Keratinocyte (primary cell): ENCODE measurements around the gene PRDM11. TPM values are rescaled to one million over a fixed set of nuclear protein-coding genes. Genes with fewer than 3 reads are reported as not detected.

Experiments
- DNase-seq: peaks from one replicate; pipeline ENCODE4 v3.0.0-alpha.2; 2011; ENCODE audit warnings: low read depth, missing footprints, low spot score
- FAIRE-seq: peaks from 2 replicates; lab custom pipeline; 2011; peaks lifted over from hg19 to GRCh38; lab: Jason Lieb, UNC
- H2AFZ ChIP-seq: 2 replicates; pipeline ENCODE4 v1.6.0; 2012; ENCODE audit warnings: low read length, control low read depth, inconsistent platforms; ENCODE audit not compliant: control insufficient read depth
- H3K27ac ChIP-seq: 2 replicates; pipeline ENCODE4 v1.5.1; 2011; ENCODE audit warnings: low read length; ENCODE audit not compliant: control insufficient read depth, insufficient read depth
- H3K27me3 ChIP-seq: 3 replicates; pipeline ENCODE4 v1.6.0; 2011; ENCODE audit warnings: low read length; ENCODE audit not compliant: control insufficient read depth, insufficient read depth; ENCODE audit errors: extremely low read depth
- H3K36me3 ChIP-seq, 2 experiments: 2 replicates in 1 of 2; 3 replicates in 1 of 2; pipeline ENCODE4 v1.5.1; 2011; ENCODE audit warnings: low read length in 2 of 2, mild to moderate bottlenecking in 1 of 2; ENCODE audit not compliant: control insufficient read depth in 2 of 2, insufficient read depth in 2 of 2; ENCODE audit errors: extremely low read depth in 1 of 2
- H3K4me1 ChIP-seq: 3 replicates; pipeline ENCODE4 v1.5.1; 2011; ENCODE audit warnings: low read length; ENCODE audit not compliant: control insufficient read depth, insufficient read depth; ENCODE audit errors: extremely low read depth
- H3K4me2 ChIP-seq: 3 replicates; pipeline ENCODE4 v1.6.0; 2011; ENCODE audit warnings: low read depth, low read length; ENCODE audit not compliant: control insufficient read depth, insufficient read depth; ENCODE audit errors: extremely low read depth
- H3K4me3 ChIP-seq, 3 experiments: fragments of 200-600 bp in 1 of 3; sonication (generic) in 1 of 3; 2 replicates in 2 of 3; 3 replicates in 1 of 3; pipeline ENCODE4 v1.5.1; 2011 to 2016; ENCODE audit warnings: low read length in 3 of 3, mild to moderate bottlenecking in 3 of 3, control low read depth in 2 of 3, inconsistent platforms in 1 of 3, low read depth in 1 of 3, mixed read lengths in 1 of 3, mixed run types in 1 of 3, moderate library complexity in 1 of 3; ENCODE audit not compliant: control insufficient read depth in 2 of 3, insufficient read depth in 2 of 3; ENCODE audit errors: extremely low read depth in 1 of 3
- H3K79me2 ChIP-seq: 2 replicates; pipeline ENCODE4 v1.6.0; 2012; ENCODE audit warnings: low read length; ENCODE audit not compliant: control insufficient read depth, insufficient read depth
- H3K9ac ChIP-seq: 3 replicates; pipeline ENCODE4 v1.6.0; 2011; ENCODE audit warnings: low read length; ENCODE audit not compliant: control insufficient read depth, insufficient read depth; ENCODE audit errors: extremely low read depth
- H3K9me1 ChIP-seq: 3 replicates; pipeline ENCODE4 v1.6.0; 2011; ENCODE audit warnings: low read length; ENCODE audit not compliant: control insufficient read depth, insufficient read depth; ENCODE audit errors: extremely low read depth
- H3K9me3 ChIP-seq: 2 replicates; pipeline ENCODE4 v1.5.1; 2012; ENCODE audit warnings: low read depth, low read length; ENCODE audit not compliant: control insufficient read depth
- H4K20me1 ChIP-seq: 3 replicates; pipeline ENCODE4 v1.6.0; 2011; ENCODE audit warnings: low read length; ENCODE audit not compliant: control insufficient read depth, insufficient read depth; ENCODE audit errors: extremely low read depth
- EZH2 ChIP-seq: IDR thresholded peaks from one replicate; pipeline ENCODE4 v1.6.1; 2012; ENCODE audit warnings: inconsistent platforms, mild to moderate bottlenecking, low read length, moderate library complexity
- dilution Hi-C: fragments of 300-500 bp; cut with MboI; formaldehyde crosslinking; loops from one replicate; pipeline ENCODE4 v1.7.0; 2020; ENCODE audit warnings: low sequenced_read_pairs; ENCODE audit not compliant: extremely low pct_ligation_motif_present
- polyA plus RNA-seq, 5 experiments: library from polyadenylated mRNA; depleted of rRNA in 3 of 5; stranded (reverse) in 3 of 5; stranded (forward) in 1 of 5; unstranded in 1 of 5; fragments of >200 nt; gene quantifications; 1 replicate in 1 of 5; 2 replicates in 3 of 5; 3 replicates in 1 of 5; pipeline versions ENCODE4 v1.2.1 to v1.2.3, GENCODE V29; 2011 to 2012; ENCODE audit warnings: missing spikeins in 2 of 5, low read depth in 1 of 5, low replicate concordance in 1 of 5
- TF ChIP-seq, protein P1 (sequence below), 3 experiments: IDR thresholded peaks in 1 of 3; conservative IDR thresholded peaks in 1 of 3; optimal IDR thresholded peaks in 1 of 3; 2 replicates in 2 of 3; 3 replicates in 1 of 3; pipeline versions ENCODE3 to v1.5.1; 2011; ENCODE audit warnings: low read length in 3 of 3, mild to moderate bottlenecking in 3 of 3, moderate library complexity in 2 of 3, control low read depth in 1 of 3, inconsistent platforms in 1 of 3; ENCODE audit not compliant: insufficient read depth in 2 of 3; ENCODE audit errors: extremely low read depth in 1 of 3

The PRDM11 gene
- polyA plus RNA-seq, 1 donor (not counting 4 experiments of a cell fraction or from before 2014, with no cell fraction given), result 2.1 TPM

DNA sequence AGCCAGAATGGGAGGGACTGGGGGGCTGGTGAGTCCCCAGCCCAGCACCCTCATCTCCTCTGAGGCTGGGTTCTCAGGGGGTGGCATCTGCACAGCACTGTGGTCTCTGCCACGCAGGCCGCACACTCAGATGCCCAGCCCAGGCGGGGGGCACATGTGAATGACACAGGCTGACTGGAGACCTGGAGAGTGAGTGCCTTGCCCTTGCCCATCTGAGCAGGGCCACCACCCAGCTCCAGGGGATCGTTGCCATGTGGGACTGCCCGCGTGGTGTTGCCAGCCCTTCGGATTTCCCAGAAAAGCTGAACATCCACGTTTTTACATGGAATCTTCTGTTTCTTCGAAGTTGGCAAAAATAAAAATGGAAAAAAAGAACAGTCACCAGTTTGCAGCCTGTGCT, 18.9 kb downstream of the PRDM11 start:
- no peaks in the 10 kb centered on the region for H4K20me1 ChIP-seq
- H3K9me3 ChIP-seq, result no peaks in the 10 kb centered on the region
- H3K4me2 ChIP-seq, result no peak overlapping the region
- H3K27me3 ChIP-seq, result peaks cover 3% of the 10 kb centered on the region
- no peak overlapping the region for H3K27ac ChIP-seq
- H3K9ac ChIP-seq, result no peak overlapping the region
- H2AFZ ChIP-seq, result no peak overlapping the region
- no peak for TF ChIP-seq EZH2
- TF ChIP-seq, protein P1, sequence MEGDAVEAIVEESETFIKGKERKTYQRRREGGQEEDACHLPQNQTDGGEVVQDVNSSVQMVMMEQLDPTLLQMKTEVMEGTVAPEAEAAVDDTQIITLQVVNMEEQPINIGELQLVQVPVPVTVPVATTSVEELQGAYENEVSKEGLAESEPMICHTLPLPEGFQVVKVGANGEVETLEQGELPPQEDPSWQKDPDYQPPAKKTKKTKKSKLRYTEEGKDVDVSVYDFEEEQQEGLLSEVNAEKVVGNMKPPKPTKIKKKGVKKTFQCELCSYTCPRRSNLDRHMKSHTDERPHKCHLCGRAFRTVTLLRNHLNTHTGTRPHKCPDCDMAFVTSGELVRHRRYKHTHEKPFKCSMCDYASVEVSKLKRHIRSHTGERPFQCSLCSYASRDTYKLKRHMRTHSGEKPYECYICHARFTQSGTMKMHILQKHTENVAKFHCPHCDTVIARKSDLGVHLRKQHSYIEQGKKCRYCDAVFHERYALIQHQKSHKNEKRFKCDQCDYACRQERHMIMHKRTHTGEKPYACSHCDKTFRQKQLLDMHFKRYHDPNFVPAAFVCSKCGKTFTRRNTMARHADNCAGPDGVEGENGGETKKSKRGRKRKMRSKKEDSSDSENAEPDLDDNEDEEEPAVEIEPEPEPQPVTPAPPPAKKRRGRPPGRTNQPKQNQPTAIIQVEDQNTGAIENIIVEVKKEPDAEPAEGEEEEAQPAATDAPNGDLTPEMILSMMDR (optimal IDR thresholded peaks at IDR 0.05 in 1 of 3, IDR thresholded peaks at IDR 0.05 in 1 of 3, conservative IDR thresholded peaks at IDR 0.05 in 1 of 3; ENCODE audit: extremely low read depth in 1 of 3, insufficient read depth in 2 of 3, low read length in 3 of 3), result no peak
- FAIRE-seq, result no peak
- no peak overlapping the region for H3K4me3 ChIP-seq
- DNase-seq, result no peak
- no peaks in the 10 kb centered on the region for H3K36me3 ChIP-seq
- H3K9me1 ChIP-seq, result no peaks in the 10 kb centered on the region
- H3K4me1 ChIP-seq, result no peaks in the 10 kb centered on the region
- dilution Hi-C loops, result no loop called here
- H3K79me2 ChIP-seq, result no peaks in the 10 kb centered on the region

DNA sequence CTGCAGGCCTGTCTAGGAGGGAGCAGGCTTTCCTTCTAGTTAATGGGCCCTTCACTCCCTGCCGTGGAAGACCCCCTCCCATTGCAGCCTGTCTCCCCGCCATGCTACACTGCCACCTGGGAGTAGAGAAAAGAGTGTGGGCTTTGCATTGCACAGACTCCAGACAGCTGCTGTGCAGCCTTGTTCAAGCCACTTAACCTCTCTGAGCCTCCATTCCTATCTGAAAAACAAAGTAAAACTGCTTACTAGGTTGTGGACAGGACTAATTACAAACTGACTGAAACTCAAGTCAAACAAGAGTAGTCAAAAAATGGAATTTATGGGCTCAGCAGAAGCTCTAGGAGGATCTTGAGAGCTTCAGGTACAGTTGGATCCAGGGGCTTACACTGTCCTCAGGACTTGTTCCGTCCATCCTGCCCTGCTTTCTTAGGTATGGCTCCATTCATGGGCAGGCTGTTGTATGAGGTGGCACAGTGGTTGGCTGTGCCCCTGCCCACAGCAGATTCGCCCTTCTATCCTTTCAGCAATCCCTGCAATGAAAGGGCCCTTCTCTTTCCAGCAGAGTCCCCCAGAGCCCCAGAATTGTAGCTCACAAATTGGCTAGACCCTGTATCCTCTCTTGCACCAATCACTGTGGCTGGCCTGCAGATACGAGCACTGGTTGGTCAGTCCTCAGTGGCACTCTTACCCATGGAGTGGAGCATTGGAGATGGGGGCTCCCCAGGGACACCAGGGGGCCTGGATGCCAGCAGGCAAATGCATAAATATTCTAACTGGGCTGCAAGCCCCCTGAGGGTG, 19.6 kb downstream of the PRDM11 start:
- FAIRE-seq (no peak), DNase-seq (no peak)
- Histone ChIP-seq H3K4me3 (no peak overlapping the region), H3K9ac (no peak overlapping the region), H2AFZ (no peak overlapping the region), H3K36me3 (no peaks in the 10 kb centered on the region), H3K79me2 (no peaks in the 10 kb centered on the region), H3K27ac (no peak overlapping the region), H3K4me2 (no peak overlapping the region), H3K4me1 (no peaks in the 10 kb centered on the region), H3K27me3 (peaks cover 3% of the 10 kb centered on the region), H3K9me3 (no peaks in the 10 kb centered on the region), H3K9me1 (no peaks in the 10 kb centered on the region), H4K20me1 (no peaks in the 10 kb centered on the region)
- dilution Hi-C loops, result no loop called here
- TF ChIP-seq, protein P1 (optimal IDR thresholded peaks at IDR 0.05 in 1 of 3, IDR thresholded peaks at IDR 0.05 in 1 of 3, conservative IDR thresholded peaks at IDR 0.05 in 1 of 3; ENCODE audit: extremely low read depth in 1 of 3, insufficient read depth in 2 of 3, low read length in 3 of 3), result no peak
- TF ChIP-seq EZH2, result no peak
